ENCODE results near the gene NECAB3. TPM values are rescaled to one million over a fixed set of nuclear protein-coding genes. Genes with fewer than 3 reads are reported as not detected.

Gene NECAB3
- total and polyA plus RNA-seq, 4 donors, result 10.5 to 14.8 (median 11.1) TPM

DNA sequence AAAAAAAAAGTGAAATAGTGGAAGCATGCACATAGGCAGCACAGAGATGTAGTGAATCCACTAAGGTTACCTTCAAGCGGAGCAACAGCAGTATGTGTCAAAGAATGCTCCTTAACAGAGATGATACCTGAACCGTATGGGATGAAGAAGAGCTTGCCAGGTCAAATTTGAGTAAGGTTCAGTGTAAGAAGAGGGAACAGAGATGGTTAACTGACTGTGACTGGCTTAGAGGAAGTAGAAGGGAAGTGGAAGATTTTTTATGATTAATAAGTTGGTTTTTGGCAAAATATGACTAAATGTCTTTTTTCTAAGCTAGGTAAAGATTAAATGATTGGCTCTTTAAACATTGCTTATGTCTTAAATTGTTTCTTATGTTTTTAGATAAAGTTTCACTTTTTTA, 64.7 kb downstream of the NECAB3 start:
- H3K9me3 ChIP-seq (ENCODE audit: control insufficient read depth in 4 of 4, low read length in 3 of 4), result no peaks in the 10 kb centered on the region
- H3K9ac ChIP-seq (ENCODE audit: low read depth in 1 of 2, low read length in 2 of 2), result no peak overlapping the region
- no peak overlapping the region for H3K4me3 ChIP-seq (ENCODE audit: low read depth in 1 of 3, low read length in 3 of 3)
- peaks cover 0 to 13% (median 7%) of the 10 kb centered on the region in 4 donors for H3K4me1 ChIP-seq (ENCODE audit: control insufficient read depth in 4 of 4, insufficient read depth in 4 of 4, low read length in 3 of 4)
- no peak for DNase-seq (ENCODE audit: low spot score)
- no peaks in the 10 kb centered on the region for H3K27me3 ChIP-seq (ENCODE audit: control insufficient read depth in 4 of 4, insufficient read depth in 4 of 4, low read length in 3 of 4)
- peaks cover 2 to 29% (median 17%) of the 10 kb centered on the region in 4 donors for H3K36me3 ChIP-seq (ENCODE audit: control insufficient read depth in 4 of 4, insufficient read depth in 3 of 4, low read depth in 1 of 4, low read length in 3 of 4)
- WGBS, result 97% methylated on average over 2 of the region's 2 CpGs
- no peak for TF ChIP-seq NR2F2 (IDR thresholded peaks at IDR 0.05)
- TF ChIP-seq, protein P1, sequence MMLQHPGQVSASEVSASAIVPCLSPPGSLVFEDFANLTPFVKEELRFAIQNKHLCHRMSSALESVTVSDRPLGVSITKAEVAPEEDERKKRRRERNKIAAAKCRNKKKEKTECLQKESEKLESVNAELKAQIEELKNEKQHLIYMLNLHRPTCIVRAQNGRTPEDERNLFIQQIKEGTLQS (IDR thresholded peaks at IDR 0.05), result no peak
- TF ChIP-seq SP1 (IDR thresholded peaks at IDR 0.05), result no peak
- no peak for TF ChIP-seq EGR1 (IDR thresholded peaks at IDR 0.05; ENCODE audit: low read depth in 2 of 2)
- TF ChIP-seq, protein P2, sequence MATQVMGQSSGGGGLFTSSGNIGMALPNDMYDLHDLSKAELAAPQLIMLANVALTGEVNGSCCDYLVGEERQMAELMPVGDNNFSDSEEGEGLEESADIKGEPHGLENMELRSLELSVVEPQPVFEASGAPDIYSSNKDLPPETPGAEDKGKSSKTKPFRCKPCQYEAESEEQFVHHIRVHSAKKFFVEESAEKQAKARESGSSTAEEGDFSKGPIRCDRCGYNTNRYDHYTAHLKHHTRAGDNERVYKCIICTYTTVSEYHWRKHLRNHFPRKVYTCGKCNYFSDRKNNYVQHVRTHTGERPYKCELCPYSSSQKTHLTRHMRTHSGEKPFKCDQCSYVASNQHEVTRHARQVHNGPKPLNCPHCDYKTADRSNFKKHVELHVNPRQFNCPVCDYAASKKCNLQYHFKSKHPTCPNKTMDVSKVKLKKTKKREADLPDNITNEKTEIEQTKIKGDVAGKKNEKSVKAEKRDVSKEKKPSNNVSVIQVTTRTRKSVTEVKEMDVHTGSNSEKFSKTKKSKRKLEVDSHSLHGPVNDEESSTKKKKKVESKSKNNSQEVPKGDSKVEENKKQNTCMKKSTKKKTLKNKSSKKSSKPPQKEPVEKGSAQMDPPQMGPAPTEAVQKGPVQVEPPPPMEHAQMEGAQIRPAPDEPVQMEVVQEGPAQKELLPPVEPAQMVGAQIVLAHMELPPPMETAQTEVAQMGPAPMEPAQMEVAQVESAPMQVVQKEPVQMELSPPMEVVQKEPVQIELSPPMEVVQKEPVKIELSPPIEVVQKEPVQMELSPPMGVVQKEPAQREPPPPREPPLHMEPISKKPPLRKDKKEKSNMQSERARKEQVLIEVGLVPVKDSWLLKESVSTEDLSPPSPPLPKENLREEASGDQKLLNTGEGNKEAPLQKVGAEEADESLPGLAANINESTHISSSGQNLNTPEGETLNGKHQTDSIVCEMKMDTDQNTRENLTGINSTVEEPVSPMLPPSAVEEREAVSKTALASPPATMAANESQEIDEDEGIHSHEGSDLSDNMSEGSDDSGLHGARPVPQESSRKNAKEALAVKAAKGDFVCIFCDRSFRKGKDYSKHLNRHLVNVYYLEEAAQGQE (IDR thresholded peaks at IDR 0.05), result no peak
- no peak for TF ChIP-seq JUND (IDR thresholded peaks at IDR 0.05)
- TF ChIP-seq, protein P3, sequence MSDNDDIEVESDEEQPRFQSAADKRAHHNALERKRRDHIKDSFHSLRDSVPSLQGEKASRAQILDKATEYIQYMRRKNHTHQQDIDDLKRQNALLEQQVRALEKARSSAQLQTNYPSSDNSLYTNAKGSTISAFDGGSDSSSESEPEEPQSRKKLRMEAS (IDR thresholded peaks at IDR 0.05), result no peak
- no peak for TF ChIP-seq GABPA (IDR thresholded peaks at IDR 0.05 in 1 of 2, conservative IDR thresholded peaks at IDR 0.05 in 1 of 2)
- no peak for TF ChIP-seq RXRA (IDR thresholded peaks at IDR 0.05)
- TF ChIP-seq FOXA1 (IDR thresholded peaks at IDR 0.05), result no peak
- TF ChIP-seq HNF4A (conservative IDR thresholded peaks at IDR 0.05), result no peak
- TF ChIP-seq, protein P4, sequence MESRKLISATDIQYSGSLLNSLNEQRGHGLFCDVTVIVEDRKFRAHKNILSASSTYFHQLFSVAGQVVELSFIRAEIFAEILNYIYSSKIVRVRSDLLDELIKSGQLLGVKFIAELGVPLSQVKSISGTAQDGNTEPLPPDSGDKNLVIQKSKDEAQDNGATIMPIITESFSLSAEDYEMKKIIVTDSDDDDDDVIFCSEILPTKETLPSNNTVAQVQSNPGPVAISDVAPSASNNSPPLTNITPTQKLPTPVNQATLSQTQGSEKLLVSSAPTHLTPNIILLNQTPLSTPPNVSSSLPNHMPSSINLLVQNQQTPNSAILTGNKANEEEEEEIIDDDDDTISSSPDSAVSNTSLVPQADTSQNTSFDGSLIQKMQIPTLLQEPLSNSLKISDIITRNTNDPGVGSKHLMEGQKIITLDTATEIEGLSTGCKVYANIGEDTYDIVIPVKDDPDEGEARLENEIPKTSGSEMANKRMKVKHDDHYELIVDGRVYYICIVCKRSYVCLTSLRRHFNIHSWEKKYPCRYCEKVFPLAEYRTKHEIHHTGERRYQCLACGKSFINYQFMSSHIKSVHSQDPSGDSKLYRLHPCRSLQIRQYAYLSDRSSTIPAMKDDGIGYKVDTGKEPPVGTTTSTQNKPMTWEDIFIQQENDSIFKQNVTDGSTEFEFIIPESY (IDR thresholded peaks at IDR 0.05), result no peak
- no peak for TF ChIP-seq RAD21 (IDR thresholded peaks at IDR 0.05)
- H3K27ac ChIP-seq (ENCODE audit: low read depth in 1 of 2, low read length in 2 of 2), result no peak overlapping the region

Other genes with a start within 250 kb of the NECAB3 start
- 1 to 10 TPM; 3.8 to 9.6 TPM for gene SNTA1, start 230.7 kb downstream of the NECAB3 start, total RNA-seq
- 1 to 10 TPM; 6.9 TPM for gene SNTA1, start 230.7 kb downstream of the NECAB3 start, polyA plus RNA-seq
- 1 to 10 TPM; 5.4 to 5.5 TPM for gene CBFA2T2, start 184.3 kb downstream of the NECAB3 start, total RNA-seq
- 1 to 10 TPM; 2.0 to 5.2 TPM for gene CBFA2T2, start 184.3 kb downstream of the NECAB3 start, polyA plus RNA-seq
- not detected for gene C20orf144, start 12.1 kb downstream of the NECAB3 start, total RNA-seq
- gene C20orf144, start 12.1 kb downstream of the NECAB3 start, polyA plus RNA-seq, result not detected
- gene ACTL10, start 7.5 kb downstream of the NECAB3 start, total RNA-seq, result under 1 TPM; 0.33 to 0.50 TPM
- gene ACTL10, start 7.5 kb downstream of the NECAB3 start, polyA plus RNA-seq, result under 1 TPM; 0.10 to 0.37 TPM
- gene E2F1, start 12.0 kb upstream of the NECAB3 start, total RNA-seq, result 10 to 100 TPM in 1 of 2 donors, under 1 TPM in 1; 0.17 to 11.0 TPM
- 1 to 10 TPM in 1 of 2 donors, under 1 TPM in 1; 0.10 to 1.6 TPM for gene E2F1, start 12.0 kb upstream of the NECAB3 start, polyA plus RNA-seq
- gene PXMP4, start 45.9 kb upstream of the NECAB3 start, total RNA-seq, result 10 to 100 TPM in 1 of 2 donors, 1 to 10 TPM in 1; 7.5 to 11.1 TPM
- 10 to 100 TPM in 1 of 2 donors, 1 to 10 TPM in 1; 5.5 to 16.0 TPM for gene PXMP4, start 45.9 kb upstream of the NECAB3 start, polyA plus RNA-seq
- under 1 TPM; 0.79 to 0.84 TPM for gene ZNF341, start 57.6 kb upstream of the NECAB3 start, total RNA-seq
- gene ZNF341, start 57.6 kb upstream of the NECAB3 start, polyA plus RNA-seq, result 1 to 10 TPM in 1 of 2 donors, under 1 TPM in 1; 0.69 to 1.1 TPM
- 10 to 100 TPM; 16.4 to 18.0 TPM for gene CHMP4B, start 136.9 kb upstream of the NECAB3 start, total RNA-seq
- 10 to 100 TPM in 1 of 2 donors, 1 to 10 TPM in 1; 2.7 to 37.2 TPM for gene CHMP4B, start 136.9 kb upstream of the NECAB3 start, polyA plus RNA-seq